NT2/D1 (cell line): ENCODE data around the gene CCDC60.

Experiments used
- DNase-seq: peaks from one replicate; pipeline ENCODE4 v3.0.0-alpha.2; 2011; ENCODE audit warnings: low read depth, low spot score
- H3K27me3 ChIP-seq: 2 replicates; pipeline ENCODE4 v1.6.0; 2011; ENCODE audit warnings: mild to moderate bottlenecking; ENCODE audit not compliant: insufficient read length, insufficient read depth
- H3K36me3 ChIP-seq: 2 replicates; pipeline ENCODE4 v1.6.1; 2011; ENCODE audit warnings: mild to moderate bottlenecking, low read length, mixed read lengths; ENCODE audit not compliant: insufficient read depth, insufficient read length
- H3K4me1 ChIP-seq: 2 replicates; pipeline ENCODE4 v1.5.1; 2011; ENCODE audit not compliant: insufficient read depth, insufficient read length
- H3K4me3 ChIP-seq: 2 replicates; pipeline ENCODE4 v1.5.1; 2011; ENCODE audit warnings: low read depth; ENCODE audit not compliant: insufficient read length
- H3K9ac ChIP-seq: 2 replicates; pipeline ENCODE4 v1.6.0; 2011; ENCODE audit warnings: low read depth; ENCODE audit not compliant: insufficient read length
- H3K9me3 ChIP-seq: 2 replicates; pipeline ENCODE4 v1.5.1; 2011; ENCODE audit warnings: mild to moderate bottlenecking, low read length; ENCODE audit not compliant: insufficient read depth
- SUZ12 ChIP-seq: IDR thresholded peaks from 2 replicates; pipeline ENCODE4 v1.6.1; 2011; ENCODE audit not compliant: insufficient read length, insufficient read depth; ENCODE audit errors: extremely low read depth
- YY1 ChIP-seq: IDR thresholded peaks from 2 replicates; pipeline ENCODE4 v1.6.1; 2011; ENCODE audit not compliant: insufficient read length, insufficient read depth
- ZNF274 ChIP-seq: IDR thresholded peaks from 2 replicates; pipeline ENCODE4 v1.6.1; 2011; ENCODE audit warnings: mild to moderate bottlenecking, low read depth, low read length

The CCDC60 gene

DNA sequence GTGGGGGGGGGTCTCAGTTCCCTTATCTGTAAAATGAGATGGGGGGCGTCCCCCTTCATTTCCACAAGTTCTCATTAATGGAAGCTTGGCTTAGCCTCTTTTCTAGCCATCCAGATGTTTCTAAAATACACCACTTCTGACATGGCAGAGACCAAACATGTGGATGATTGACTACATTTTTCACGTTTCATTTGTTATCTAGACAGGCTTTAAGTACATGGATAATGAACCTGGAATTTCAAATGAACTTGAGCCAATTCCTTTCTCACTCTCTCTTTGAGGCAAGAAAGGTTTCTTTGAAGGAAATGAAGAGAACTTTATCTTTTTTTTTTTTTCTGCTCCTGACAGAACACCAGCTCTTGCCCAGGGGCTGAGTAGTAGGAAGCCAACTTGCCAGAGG is 39.1 kb downstream of the CCDC60 start:
- Histone ChIP-seq H3K9ac (no peak overlapping the region), H3K9me3 (no peaks in the 10 kb centered on the region), H3K4me1 (no peaks in the 10 kb centered on the region), H3K27me3 (no peaks in the 10 kb centered on the region), H3K36me3 (no peaks in the 10 kb centered on the region), H3K4me3 (no peak overlapping the region)
- no peak for DNase-seq
- TF ChIP-seq ZNF274, result no peak
- TF ChIP-seq SUZ12, result no peak
- TF ChIP-seq YY1, result no peak

DNA sequence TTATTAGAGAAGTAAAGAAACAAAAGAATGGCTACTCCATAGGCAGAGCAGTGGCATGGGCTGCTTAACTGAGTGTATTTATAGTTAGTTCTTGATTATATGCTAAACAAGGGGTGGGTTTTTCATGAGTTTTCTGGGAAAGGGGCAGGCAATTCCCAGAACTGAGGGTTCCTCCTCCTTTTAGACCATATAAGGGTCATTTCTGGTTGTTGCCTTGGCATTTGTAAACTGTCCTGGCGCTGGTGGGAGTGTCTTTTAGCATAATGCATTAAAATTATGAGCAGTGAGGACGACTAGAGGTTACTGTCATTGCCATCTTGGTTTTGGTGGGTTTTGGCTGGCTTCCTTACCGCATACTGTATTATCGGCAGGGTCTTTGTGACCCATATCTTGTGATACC is 40.1 kb downstream of the CCDC60 start:
- no peaks in the 10 kb centered on the region for H3K9me3 ChIP-seq
- no peaks in the 10 kb centered on the region for H3K4me1 ChIP-seq
- DNase-seq, result no peak

DNA sequence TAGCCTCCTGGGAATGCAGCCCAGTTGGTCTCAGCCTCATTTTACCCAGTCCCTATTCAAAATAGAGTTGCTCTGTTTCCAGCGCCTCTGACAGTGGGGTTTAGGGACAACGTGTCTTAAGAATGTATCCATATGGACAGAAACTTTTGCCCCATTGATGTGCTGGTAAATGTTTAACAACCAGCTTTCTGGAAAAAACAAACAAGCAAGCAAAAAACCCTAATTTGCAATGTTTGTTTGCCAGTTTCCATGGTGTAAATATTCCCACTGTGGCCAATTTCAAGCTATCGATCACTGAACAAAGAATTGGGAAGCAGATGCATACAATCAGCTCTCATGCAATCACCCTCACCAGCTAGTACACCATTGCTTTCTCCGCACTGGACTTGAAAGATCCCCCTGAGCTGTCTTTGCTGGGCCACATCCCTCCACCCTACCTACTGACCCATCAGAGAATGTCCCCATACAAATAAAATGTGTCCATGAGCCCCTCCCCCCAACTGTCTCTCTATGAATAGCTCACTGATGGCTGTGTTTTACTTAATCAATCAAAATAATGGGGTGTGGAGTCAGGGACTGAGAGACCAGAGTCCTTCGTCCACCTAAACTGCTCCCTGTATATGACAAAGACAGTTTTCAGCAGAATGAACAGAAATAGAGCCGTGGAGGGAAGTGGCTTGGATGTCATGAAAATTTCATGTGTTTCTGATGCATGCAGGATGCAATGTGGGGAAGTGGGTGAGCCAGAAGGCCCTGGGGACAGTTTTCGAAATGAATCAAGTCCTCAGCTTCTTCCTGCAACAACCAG is 40.8 kb downstream of the CCDC60 start:
- H3K9ac ChIP-seq, result no peak overlapping the region
- H3K36me3 ChIP-seq, result no peaks in the 10 kb centered on the region
- DNase-seq, result no peak
- H3K4me1 ChIP-seq, result no peaks in the 10 kb centered on the region
- TF ChIP-seq ZNF274 (no peak), YY1 (no peak), SUZ12 (no peak)
- H3K4me3 ChIP-seq, result no peak overlapping the region
- H3K9me3 ChIP-seq, result no peaks in the 10 kb centered on the region
- no peaks in the 10 kb centered on the region for H3K27me3 ChIP-seq

More for the DNA sequence above, 40.1 kb downstream of the CCDC60 start:
- Histone ChIP-seq H3K27me3 (no peaks in the 10 kb centered on the region), H3K36me3 (no peaks in the 10 kb centered on the region), H3K9ac (no peak overlapping the region), H3K4me3 (no peak overlapping the region)
- no peak for TF ChIP-seq ZNF274
- TF ChIP-seq YY1, result no peak
- TF ChIP-seq SUZ12, result no peak

DNA sequence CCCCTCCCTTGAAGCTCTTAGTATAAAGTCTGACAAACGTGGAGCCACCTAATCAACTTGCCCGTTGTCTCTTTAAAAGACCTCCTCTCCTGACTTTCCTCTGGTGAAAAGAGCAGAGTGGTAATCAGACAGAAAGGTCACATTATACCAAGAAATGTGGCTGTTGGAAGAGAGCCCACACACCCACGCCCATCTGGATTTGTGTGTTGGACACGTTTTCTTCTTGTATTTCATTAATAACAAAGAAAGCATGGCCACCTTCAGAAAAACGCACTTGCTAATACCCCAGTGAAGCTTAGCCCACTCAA is 41.3 kb downstream of the CCDC60 start:
- Histone ChIP-seq H3K4me3 (no peak overlapping the region), H3K27me3 (no peaks in the 10 kb centered on the region), H3K9me3 (no peaks in the 10 kb centered on the region), H3K4me1 (no peaks in the 10 kb centered on the region), H3K9ac (no peak overlapping the region), H3K36me3 (no peaks in the 10 kb centered on the region)
- no peak for DNase-seq
- no peak for TF ChIP-seq ZNF274
- no peak for TF ChIP-seq SUZ12
- no peak for TF ChIP-seq YY1

DNA sequence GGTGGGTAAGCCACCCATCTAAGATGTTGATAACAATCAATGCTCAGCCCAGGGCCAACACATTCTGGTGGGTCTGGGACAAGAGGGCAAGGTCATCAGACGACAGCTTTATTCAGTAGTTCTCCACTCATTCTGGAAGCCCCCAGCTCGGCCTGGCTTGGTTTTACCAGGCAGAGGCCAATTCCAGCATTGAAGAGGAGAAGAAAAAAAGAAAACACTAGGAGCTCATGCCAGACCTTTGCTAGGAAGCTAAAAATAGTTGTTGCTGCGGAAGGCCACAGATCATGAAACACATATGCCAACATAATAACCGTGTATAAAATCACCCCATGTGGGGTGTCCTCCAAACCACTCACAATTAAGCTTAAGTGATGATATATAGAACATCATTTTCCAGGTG is 44.4 kb downstream of the CCDC60 start:
- DNase-seq, result no peak
- TF ChIP-seq SUZ12 (no peak), YY1 (no peak), ZNF274 (no peak)
- no peak overlapping the region for H3K4me3 ChIP-seq
- H3K4me1 ChIP-seq, result no peaks in the 10 kb centered on the region
- H3K36me3 ChIP-seq, result no peaks in the 10 kb centered on the region
- H3K9ac ChIP-seq, result no peak overlapping the region
- no peaks in the 10 kb centered on the region for H3K27me3 ChIP-seq
- no peaks in the 10 kb centered on the region for H3K9me3 ChIP-seq

DNA sequence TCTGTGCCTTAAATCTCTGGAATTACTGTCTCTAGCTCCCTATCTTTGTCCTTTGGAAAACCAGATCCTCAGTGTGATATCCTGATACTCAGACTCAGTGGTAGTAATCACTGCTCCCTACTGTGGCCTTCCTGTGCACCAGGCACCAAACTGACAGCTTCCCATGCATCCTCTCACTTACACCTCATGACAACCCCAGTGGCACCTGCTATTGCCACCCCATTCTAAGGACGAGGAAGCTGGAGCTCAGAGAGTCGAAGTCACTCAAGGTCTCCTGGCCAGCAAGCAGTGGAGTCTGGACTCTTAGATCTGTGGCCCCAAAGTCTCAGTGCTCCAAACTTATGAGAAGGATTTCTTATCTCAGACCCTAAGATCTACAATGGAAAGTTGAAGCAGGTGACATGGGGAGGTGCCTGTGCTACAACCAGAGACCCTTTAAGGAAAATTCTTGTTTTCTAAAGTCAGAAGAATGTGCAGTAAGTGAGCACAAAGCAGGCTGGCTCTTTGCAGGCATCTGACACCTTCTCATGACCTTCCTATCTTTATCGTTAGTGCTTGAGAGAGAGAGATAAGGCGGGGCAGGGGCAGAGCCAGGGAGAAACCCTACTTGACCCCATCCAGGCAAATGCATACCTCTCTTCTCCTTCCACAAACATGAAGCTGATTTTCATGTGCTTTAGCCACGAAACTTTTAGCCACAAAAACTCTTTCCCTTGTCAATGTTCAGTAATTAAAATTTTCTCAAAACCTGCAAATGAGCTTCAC is 47.1 kb downstream of the CCDC60 start:
- H3K36me3 ChIP-seq, result no peaks in the 10 kb centered on the region
- no peak overlapping the region for H3K9ac ChIP-seq
- H3K27me3 ChIP-seq, result no peaks in the 10 kb centered on the region
- no peak overlapping the region for H3K4me3 ChIP-seq
- DNase-seq, result no peak
- H3K4me1 ChIP-seq, result no peaks in the 10 kb centered on the region
- TF ChIP-seq SUZ12 (no peak), YY1 (no peak), ZNF274 (no peak)
- H3K9me3 ChIP-seq, result no peaks in the 10 kb centered on the region; the same call in 1 of the 2 replicates

DNA sequence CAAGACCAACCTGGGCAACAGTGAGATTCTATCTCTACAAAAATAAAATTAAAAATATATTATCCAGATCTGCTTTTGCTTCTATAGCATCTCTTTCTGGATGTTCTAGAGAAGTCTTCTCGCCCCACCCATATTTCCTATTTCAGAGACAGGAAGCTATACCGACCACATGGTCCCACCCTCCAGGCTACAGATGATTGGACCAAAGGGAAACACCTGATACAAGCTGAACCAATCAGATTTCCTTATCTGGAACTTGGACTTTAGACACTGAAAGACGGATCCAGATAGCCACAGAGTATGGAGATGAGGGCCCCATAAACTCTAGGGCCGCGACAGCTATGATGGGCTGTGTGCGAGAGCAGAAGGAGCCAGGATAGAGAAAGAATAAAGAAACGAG is 48.7 kb downstream of the CCDC60 start:
- no peaks in the 10 kb centered on the region; the same call in 1 of the 2 replicates for H3K9me3 ChIP-seq
- no peaks in the 10 kb centered on the region for H3K27me3 ChIP-seq
- H3K4me3 ChIP-seq, result no peak overlapping the region
- DNase-seq, result no peak
- no peaks in the 10 kb centered on the region for H3K4me1 ChIP-seq
- no peaks in the 10 kb centered on the region for H3K36me3 ChIP-seq
- TF ChIP-seq ZNF274 (no peak), SUZ12 (no peak), YY1 (no peak)
- H3K9ac ChIP-seq, result no peak overlapping the region
